ENCODE data around the gene MFAP4. TPM values are rescaled to one million over a fixed set of nuclear protein-coding genes. Genes with fewer than 3 reads are reported as not detected.

Gene MFAP4
- total RNA-seq, 1 donor from 2014 or later: 37.7 TPM

DNA sequence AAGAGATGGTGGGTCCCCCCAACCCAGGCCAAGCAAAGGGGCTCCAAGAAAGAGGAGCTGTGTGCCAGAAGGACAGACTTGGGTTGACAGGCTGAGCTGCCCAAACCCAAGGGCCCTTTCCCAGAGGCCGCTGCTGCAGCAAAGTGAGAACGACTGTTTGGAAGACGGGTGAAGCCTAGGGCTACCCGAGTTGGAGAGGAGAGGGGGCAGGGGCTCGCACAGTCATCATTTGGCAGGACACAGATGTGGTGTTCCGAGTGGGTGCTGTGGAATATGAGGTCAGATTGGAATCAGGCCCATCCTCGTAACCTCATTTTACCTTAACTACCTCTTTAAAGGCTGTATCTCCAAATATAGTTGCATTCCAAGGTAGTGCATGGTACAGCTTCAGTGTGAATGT is 5.3 kb upstream of the MFAP4 start:
- TF ChIP-seq, protein P1, sequence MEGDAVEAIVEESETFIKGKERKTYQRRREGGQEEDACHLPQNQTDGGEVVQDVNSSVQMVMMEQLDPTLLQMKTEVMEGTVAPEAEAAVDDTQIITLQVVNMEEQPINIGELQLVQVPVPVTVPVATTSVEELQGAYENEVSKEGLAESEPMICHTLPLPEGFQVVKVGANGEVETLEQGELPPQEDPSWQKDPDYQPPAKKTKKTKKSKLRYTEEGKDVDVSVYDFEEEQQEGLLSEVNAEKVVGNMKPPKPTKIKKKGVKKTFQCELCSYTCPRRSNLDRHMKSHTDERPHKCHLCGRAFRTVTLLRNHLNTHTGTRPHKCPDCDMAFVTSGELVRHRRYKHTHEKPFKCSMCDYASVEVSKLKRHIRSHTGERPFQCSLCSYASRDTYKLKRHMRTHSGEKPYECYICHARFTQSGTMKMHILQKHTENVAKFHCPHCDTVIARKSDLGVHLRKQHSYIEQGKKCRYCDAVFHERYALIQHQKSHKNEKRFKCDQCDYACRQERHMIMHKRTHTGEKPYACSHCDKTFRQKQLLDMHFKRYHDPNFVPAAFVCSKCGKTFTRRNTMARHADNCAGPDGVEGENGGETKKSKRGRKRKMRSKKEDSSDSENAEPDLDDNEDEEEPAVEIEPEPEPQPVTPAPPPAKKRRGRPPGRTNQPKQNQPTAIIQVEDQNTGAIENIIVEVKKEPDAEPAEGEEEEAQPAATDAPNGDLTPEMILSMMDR (IDR thresholded peaks at IDR 0.05; ENCODE audit: partially characterized antibody, unreplicated experiment): no peak
- Mint-ChIP-seq H3K27ac (ENCODE audit: unreplicated experiment) (no peak overlapping the region), H3K9me3 (ENCODE audit: unreplicated experiment) (peaks cover 6% of the 10 kb centered on the region), H3K4me3 (ENCODE audit: unreplicated experiment) (no peak overlapping the region), H3K27me3 (ENCODE audit: unreplicated experiment) (peaks cover 9% of the 10 kb centered on the region), H3K4me1 (ENCODE audit: low read depth, unreplicated experiment) (peaks cover 13% of the 10 kb centered on the region), H3K36me3 (ENCODE audit: unreplicated experiment) (no peaks in the 10 kb centered on the region)
- DNase-seq: no peak

DNA sequence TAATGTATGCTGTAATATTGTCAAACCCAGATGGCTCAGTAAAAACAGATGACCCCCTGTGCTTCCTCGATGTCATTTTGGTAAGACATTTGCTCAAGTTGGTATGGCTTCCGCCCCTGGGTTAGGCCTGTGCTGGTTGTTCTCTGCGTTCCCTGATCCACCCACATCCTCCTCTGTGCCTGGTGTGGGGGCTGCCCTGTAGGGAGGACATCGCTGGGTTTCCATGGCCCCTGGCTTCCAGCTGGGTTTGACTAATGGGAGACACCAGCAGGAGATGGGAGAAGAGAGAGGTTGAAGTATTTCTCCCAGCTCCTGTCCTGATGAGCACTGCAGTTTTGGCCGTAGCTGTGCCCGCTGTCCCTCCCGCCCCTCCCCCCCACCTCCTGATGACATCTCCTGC is 4.4 kb upstream of the MFAP4 start:
- H3K9me3 Mint-ChIP-seq (ENCODE audit: unreplicated experiment): peaks cover 7% of the 10 kb centered on the region
- H3K27ac Mint-ChIP-seq (ENCODE audit: unreplicated experiment): no peak overlapping the region
- TF ChIP-seq, protein P1 (IDR thresholded peaks at IDR 0.05; ENCODE audit: partially characterized antibody, unreplicated experiment): no peak
- H3K36me3 Mint-ChIP-seq (ENCODE audit: unreplicated experiment): no peaks in the 10 kb centered on the region
- H3K27me3 Mint-ChIP-seq (ENCODE audit: unreplicated experiment): peaks cover 12% of the 10 kb centered on the region
- no peak for DNase-seq
- no peak overlapping the region for H3K4me3 Mint-ChIP-seq (ENCODE audit: unreplicated experiment)
- H3K4me1 Mint-ChIP-seq (ENCODE audit: low read depth, unreplicated experiment): peaks cover 15% of the 10 kb centered on the region

DNA sequence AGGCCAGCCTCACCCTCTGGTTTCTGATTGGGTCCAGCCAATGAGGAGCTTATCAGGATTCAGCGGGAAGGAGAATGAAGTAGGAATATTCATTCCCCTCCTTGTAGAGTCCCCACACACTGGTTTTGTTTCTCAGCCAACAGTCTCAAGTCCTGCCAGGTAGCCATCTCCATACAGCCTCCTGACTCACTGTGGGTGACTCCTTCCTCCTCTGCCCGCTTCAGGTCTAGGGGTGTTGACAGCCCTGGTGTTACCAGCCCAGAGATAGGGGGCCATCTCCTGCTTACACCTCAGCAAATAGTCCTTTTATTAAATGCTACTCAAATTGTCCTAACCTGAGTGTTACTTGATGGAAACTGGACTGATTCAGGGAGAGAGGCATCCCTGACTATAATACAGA is 4.0 kb upstream of the MFAP4 start:
- Mint-ChIP-seq H3K4me3 (ENCODE audit: unreplicated experiment) (no peak overlapping the region), H3K9me3 (ENCODE audit: unreplicated experiment) (peaks cover 10% of the 10 kb centered on the region), H3K36me3 (ENCODE audit: unreplicated experiment) (no peaks in the 10 kb centered on the region), H3K27me3 (ENCODE audit: unreplicated experiment) (peaks cover 12% of the 10 kb centered on the region), H3K27ac (ENCODE audit: unreplicated experiment) (peak overlapping the region; percentile 24), H3K4me1 (ENCODE audit: low read depth, unreplicated experiment) (peaks cover 17% of the 10 kb centered on the region)
- TF ChIP-seq, protein P1 (IDR thresholded peaks at IDR 0.05; ENCODE audit: partially characterized antibody, unreplicated experiment): no peak
- no peak for DNase-seq

DNA sequence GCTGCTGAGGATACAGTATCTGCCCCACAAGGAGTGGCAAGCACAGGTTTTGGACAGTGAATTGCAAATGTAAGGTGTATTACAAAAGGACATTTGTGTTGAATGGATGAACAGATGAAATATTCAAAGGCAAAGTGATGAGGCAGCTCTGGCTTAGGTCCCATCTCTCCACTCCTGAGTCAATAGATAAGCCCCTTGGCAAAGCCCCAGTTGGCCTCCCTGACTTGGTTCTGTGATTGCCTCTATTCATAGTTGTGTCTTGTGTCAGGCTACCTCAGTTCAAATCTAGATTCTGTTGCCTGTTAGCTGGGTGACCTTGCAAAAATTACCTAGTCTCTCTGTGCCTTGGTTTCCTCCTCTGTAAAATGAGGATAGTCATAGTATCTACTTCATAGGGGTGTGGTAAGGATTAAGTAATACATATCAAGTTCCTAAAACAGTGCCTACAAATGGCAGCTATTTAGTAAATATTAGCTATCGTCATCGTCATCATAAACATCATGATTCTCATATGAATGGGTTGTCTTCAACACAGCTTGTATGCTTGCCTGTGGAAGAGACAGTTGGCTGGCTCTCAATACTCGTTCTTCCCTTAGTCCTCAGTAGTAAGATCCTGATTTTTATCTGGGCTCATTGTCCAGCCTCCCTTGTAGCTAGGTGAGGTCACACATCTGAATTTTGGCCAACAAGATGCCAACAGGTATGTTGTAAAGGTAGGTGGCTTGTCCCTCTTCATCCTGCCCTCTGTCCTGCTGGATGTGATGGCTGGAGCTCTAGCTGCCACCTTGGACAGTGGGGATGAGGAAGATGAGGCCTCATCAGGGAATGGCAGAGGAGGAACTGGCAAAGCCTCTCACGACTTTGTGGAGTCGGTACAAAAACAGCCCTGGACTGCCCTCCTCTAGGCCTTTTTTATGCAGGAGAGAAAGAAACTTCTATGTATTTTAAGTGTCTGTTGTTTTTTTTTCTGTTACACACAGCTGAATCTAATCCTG is 2.1 kb upstream of the MFAP4 start:
- Mint-ChIP-seq H3K27ac (ENCODE audit: unreplicated experiment) (peak overlapping the region; percentile 72), H3K9me3 (ENCODE audit: unreplicated experiment) (peaks cover 11% of the 10 kb centered on the region), H3K36me3 (ENCODE audit: unreplicated experiment) (no peaks in the 10 kb centered on the region), H3K4me3 (ENCODE audit: unreplicated experiment) (no peak overlapping the region), H3K4me1 (ENCODE audit: low read depth, unreplicated experiment) (peaks cover 26% of the 10 kb centered on the region), H3K27me3 (ENCODE audit: unreplicated experiment) (peaks cover 11% of the 10 kb centered on the region)
- DNase-seq: no peak
- TF ChIP-seq, protein P1 (IDR thresholded peaks at IDR 0.05; ENCODE audit: partially characterized antibody, unreplicated experiment): no peak

DNA sequence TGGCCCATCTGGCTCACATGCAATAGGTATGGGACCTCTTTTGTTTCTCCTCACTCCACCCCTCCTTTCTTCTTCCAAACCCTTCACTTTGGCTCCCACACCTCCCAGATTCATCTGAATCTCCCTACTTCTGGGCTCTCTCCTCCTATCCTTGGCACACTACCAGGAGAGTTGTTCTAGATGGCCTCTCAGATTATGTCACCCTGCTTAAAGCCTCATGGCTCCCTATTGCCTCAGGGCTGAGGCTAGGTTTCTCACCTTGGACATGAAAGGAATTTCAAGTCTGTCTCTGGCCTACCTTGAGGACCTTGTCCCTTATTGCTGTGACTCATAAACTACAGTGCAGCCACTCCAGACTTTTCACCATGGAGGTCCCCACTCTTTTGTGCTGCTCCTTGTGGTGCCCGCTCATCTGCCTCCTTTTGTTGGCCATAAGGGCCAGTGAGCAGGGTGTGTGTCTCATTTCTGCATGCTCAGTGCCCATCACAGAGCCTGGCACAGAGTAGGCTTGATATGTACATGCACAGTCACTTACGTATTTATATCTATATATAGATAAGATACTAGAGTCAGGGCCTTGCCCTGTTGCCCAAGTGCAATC is 1.0 kb upstream of the MFAP4 start:
- Mint-ChIP-seq H3K36me3 (ENCODE audit: unreplicated experiment) (no peaks in the 10 kb centered on the region), H3K4me1 (ENCODE audit: low read depth, unreplicated experiment) (peaks cover 27% of the 10 kb centered on the region), H3K9me3 (ENCODE audit: unreplicated experiment) (peaks cover 14% of the 10 kb centered on the region), H3K4me3 (ENCODE audit: unreplicated experiment) (peak overlapping the region; percentile 78), H3K27me3 (ENCODE audit: unreplicated experiment) (peaks cover 11% of the 10 kb centered on the region), H3K27ac (ENCODE audit: unreplicated experiment) (peak overlapping the region; percentile 96)
- no peak for DNase-seq
- TF ChIP-seq, protein P1 (IDR thresholded peaks at IDR 0.05; ENCODE audit: partially characterized antibody, unreplicated experiment): no peak

Data from glutamatergic neuron (in vitro differentiated cells).